ENCODE results near the gene ZFYVE26. TPM values are rescaled to one million over a fixed set of nuclear protein-coding genes. Genes with fewer than 3 reads are reported as not detected.

ZFYVE26 gene
- polyA plus RNA-seq, 3 donors = 1.0 to 17.6 (median 2.3) TPM

GRCh38 chr14:67749341-67750084 is 66.9 kb downstream of the ZFYVE26 start:
- Histone ChIP-seq H3K79me2 (ENCODE audit: insufficient read depth, low read length) (no peaks in the 10 kb centered on the region), H3K4me2 (replicated peaks; ENCODE audit: extremely low read depth, low read length, poor library complexity, severe bottlenecking) (no peak overlapping the region), H3K36me3 (replicated peaks in 1 of 2; ENCODE audit: control insufficient read depth in 1 of 2, insufficient read depth in 2 of 2, low read length in 2 of 2) (peaks cover 72 to 86% of the 10 kb centered on the region in 2 donors), H3K9ac (ENCODE audit: insufficient read depth, low read length, poor library complexity, severe bottlenecking) (no peak overlapping the region), H2AFZ (ENCODE audit: insufficient read depth, low read depth, low read length, poor library complexity, severe bottlenecking) (no peak overlapping the region), H3K9me3 (replicated peaks in 1 of 2; ENCODE audit: control insufficient read depth in 1 of 2, insufficient read depth in 1 of 2, low read length in 2 of 2) (no peaks in the 10 kb centered on the region), H3K4me3 (replicated peaks in 1 of 3; ENCODE audit: low read depth in 2 of 3, low read length in 3 of 3) (no peak overlapping the region), H3K27me3 (ENCODE audit: control insufficient read depth in 2 of 2, insufficient read depth in 2 of 2, low read length in 2 of 2) (no peaks in the 10 kb centered on the region), H3K27ac (ENCODE audit: low read depth in 1 of 2, low read length in 2 of 2) (no peak overlapping the region), H3K4me1 (ENCODE audit: control insufficient read depth in 1 of 2, insufficient read depth in 2 of 2, low read length in 2 of 2) (no peaks in the 10 kb centered on the region), H4K20me1 (ENCODE audit: insufficient read depth, low read length) (no peaks in the 10 kb centered on the region)
- intact Hi-C loops (cut with micrococcal nuclease) = no loop called here
- peaks cover 86 to 91% of the 10 kb centered on the region in 2 donors for H3K36me3 Mint-ChIP-seq
- H3K9me3 Mint-ChIP-seq = no peaks in the 10 kb centered on the region
- DNase-seq = no peak
- H3K27me3 Mint-ChIP-seq (ENCODE audit: low read depth in 3 of 3) = peaks cover 0 to 1% (median 0%) of the 10 kb centered on the region in 3 donors
- WGBS (ENCODE audit: insufficient coverage) = 98% methylated on average over 5 of the region's 6 CpGs
- TF ChIP-seq, protein P1, sequence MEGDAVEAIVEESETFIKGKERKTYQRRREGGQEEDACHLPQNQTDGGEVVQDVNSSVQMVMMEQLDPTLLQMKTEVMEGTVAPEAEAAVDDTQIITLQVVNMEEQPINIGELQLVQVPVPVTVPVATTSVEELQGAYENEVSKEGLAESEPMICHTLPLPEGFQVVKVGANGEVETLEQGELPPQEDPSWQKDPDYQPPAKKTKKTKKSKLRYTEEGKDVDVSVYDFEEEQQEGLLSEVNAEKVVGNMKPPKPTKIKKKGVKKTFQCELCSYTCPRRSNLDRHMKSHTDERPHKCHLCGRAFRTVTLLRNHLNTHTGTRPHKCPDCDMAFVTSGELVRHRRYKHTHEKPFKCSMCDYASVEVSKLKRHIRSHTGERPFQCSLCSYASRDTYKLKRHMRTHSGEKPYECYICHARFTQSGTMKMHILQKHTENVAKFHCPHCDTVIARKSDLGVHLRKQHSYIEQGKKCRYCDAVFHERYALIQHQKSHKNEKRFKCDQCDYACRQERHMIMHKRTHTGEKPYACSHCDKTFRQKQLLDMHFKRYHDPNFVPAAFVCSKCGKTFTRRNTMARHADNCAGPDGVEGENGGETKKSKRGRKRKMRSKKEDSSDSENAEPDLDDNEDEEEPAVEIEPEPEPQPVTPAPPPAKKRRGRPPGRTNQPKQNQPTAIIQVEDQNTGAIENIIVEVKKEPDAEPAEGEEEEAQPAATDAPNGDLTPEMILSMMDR (IDR thresholded peaks at IDR 0.05) = no peak
- peak overlapping the region in 1 of 7 donors; percentile 17 for H3K27ac Mint-ChIP-seq
- no peaks in the 10 kb centered on the region for H3K4me1 Mint-ChIP-seq
- H3K4me3 Mint-ChIP-seq = no peak overlapping the region

GRCh38 chr14:67748312-67748711 is 68.1 kb downstream of the ZFYVE26 start:
- H3K4me3 ChIP-seq (replicated peaks in 1 of 3; ENCODE audit: low read depth in 2 of 3, low read length in 3 of 3) = no peak overlapping the region
- Mint-ChIP-seq H3K9me3 (peaks cover 0 to 1% (median 0%) of the 10 kb centered on the region in 7 donors), H3K4me3 (no peak overlapping the region), H3K4me1 (no peaks in the 10 kb centered on the region), H3K27me3 (ENCODE audit: low read depth in 3 of 3) (peaks cover 0 to 2% (median 1%) of the 10 kb centered on the region in 3 donors), H3K27ac (no peak overlapping the region), H3K36me3 (peaks cover 74 to 79% of the 10 kb centered on the region in 2 donors)
- H3K9ac ChIP-seq (ENCODE audit: insufficient read depth, low read length, poor library complexity, severe bottlenecking) = no peak overlapping the region
- 100% methylated on average over 6 of the region's 10 CpGs for WGBS (ENCODE audit: insufficient coverage)
- H4K20me1 ChIP-seq (ENCODE audit: insufficient read depth, low read length) = no peaks in the 10 kb centered on the region
- no peak overlapping the region for H3K4me2 ChIP-seq (replicated peaks; ENCODE audit: extremely low read depth, low read length, poor library complexity, severe bottlenecking)
- H3K36me3 ChIP-seq (replicated peaks in 1 of 2; ENCODE audit: control insufficient read depth in 1 of 2, insufficient read depth in 2 of 2, low read length in 2 of 2) = peaks cover 60 to 74% of the 10 kb centered on the region in 2 donors
- H3K9me3 ChIP-seq (replicated peaks in 1 of 2; ENCODE audit: control insufficient read depth in 1 of 2, insufficient read depth in 1 of 2, low read length in 2 of 2) = no peaks in the 10 kb centered on the region
- no peak for DNase-seq
- H3K27me3 ChIP-seq (ENCODE audit: control insufficient read depth in 2 of 2, insufficient read depth in 2 of 2, low read length in 2 of 2) = no peaks in the 10 kb centered on the region
- intact Hi-C loops (cut with micrococcal nuclease) = no loop called here
- H3K4me1 ChIP-seq (ENCODE audit: control insufficient read depth in 1 of 2, insufficient read depth in 2 of 2, low read length in 2 of 2) = no peaks in the 10 kb centered on the region
- TF ChIP-seq, protein P1 (IDR thresholded peaks at IDR 0.05) = no peak
- H3K27ac ChIP-seq (ENCODE audit: low read depth in 1 of 2, low read length in 2 of 2) = no peak overlapping the region
- no peaks in the 10 kb centered on the region for H3K79me2 ChIP-seq (ENCODE audit: insufficient read depth, low read length)
- no peak overlapping the region for H2AFZ ChIP-seq (ENCODE audit: insufficient read depth, low read depth, low read length, poor library complexity, severe bottlenecking)

All from CD14-positive monocyte (primary cell).